Mucosa of rectum (tissue), 2 donors: Measurements from ENCODE around the gene NCS1.

Experiments
- H3K27ac ChIP-seq, 2 donors: one replicate each; pipeline ENCODE4 v1.7.0; 2013; ENCODE audit warnings: inconsistent platforms in 2 of 2, low read depth in 2 of 2, low read length in 2 of 2
- H3K27me3 ChIP-seq, 2 donors: one replicate each; pipeline ENCODE4 v1.7.0; 2013; ENCODE audit warnings: low read length in 2 of 2; ENCODE audit not compliant: control insufficient read depth in 2 of 2, insufficient read depth in 2 of 2
- H3K36me3 ChIP-seq, 2 donors: one replicate each; pipeline ENCODE4 v1.7.0; 2013; ENCODE audit warnings: low read length in 2 of 2; ENCODE audit not compliant: control insufficient read depth in 2 of 2, insufficient read depth in 2 of 2
- H3K4me1 ChIP-seq, 2 donors: one replicate each; pipeline ENCODE4 v1.7.0; 2013; ENCODE audit warnings: low read length in 2 of 2, mild to moderate bottlenecking in 1 of 2; ENCODE audit not compliant: control insufficient read depth in 2 of 2, insufficient read depth in 2 of 2
- H3K4me3 ChIP-seq, 2 donors: one replicate each; pipeline ENCODE4 v1.7.0; 2013; ENCODE audit warnings: low read length in 2 of 2
- H3K9ac ChIP-seq, 2 donors: one replicate each; pipeline ENCODE4 v1.7.0; 2013; ENCODE audit warnings: low read length in 2 of 2, low read depth in 1 of 2, mild to moderate bottlenecking in 1 of 2
- H3K9me3 ChIP-seq, 2 donors: one replicate each; pipeline ENCODE4 v1.7.0; 2013; ENCODE audit warnings: low read length in 2 of 2; ENCODE audit not compliant: control insufficient read depth in 2 of 2
- donor health status: healthy.
- donor health status: Normal muscosa, but diverticular disease.

The NCS1 gene

DNA sequence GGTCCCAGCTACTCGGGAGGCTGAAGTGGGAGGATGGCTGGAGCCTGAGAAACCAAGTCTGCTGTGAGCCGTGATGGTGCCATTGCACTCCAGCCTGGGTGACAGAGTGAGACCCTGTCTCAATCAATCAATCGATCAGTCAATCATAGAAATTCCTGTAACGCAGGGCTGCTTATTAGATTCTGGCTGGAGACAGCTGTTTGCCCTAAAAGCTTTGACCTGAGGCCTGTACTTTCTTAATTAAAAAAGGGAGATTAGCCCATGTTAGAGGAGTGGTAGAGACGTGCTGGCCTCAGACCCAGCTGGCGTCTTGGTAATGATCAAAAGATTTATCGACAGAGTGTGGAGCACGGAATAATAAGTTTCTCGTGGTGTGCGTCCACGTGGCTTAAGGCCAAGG lies 52.9 kb downstream of the NCS1 start:
- Histone ChIP-seq H3K9me3 (no peaks in the 10 kb centered on the region), H3K4me3 (no peak overlapping the region), H3K27me3 (no peaks in the 10 kb centered on the region), H3K4me1 (no peaks in the 10 kb centered on the region), H3K36me3 (no peaks in the 10 kb centered on the region), H3K9ac (no peak overlapping the region), H3K27ac (no peak overlapping the region)

DNA sequence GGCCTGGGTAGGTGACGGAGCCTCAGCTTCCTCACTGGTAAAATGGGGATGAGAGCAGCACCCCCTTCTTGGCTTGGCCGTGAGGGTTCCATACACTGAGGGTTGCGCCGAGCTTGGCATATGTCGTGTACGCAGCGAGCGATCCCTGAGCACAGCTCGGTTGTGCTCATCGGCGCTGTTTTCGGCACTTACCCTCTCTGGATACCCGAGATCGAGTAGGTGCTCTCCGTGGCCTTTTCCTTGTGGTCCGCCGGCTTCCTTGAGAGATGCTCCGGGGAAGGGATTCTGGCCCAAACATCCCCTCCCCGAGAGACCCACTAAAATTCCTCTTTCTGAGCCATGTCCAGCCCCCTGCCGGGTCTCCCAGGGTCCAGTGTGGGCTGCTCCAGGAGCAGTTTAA lies 53.4 kb downstream of the NCS1 start:
- Histone ChIP-seq H3K27me3 (no peaks in the 10 kb centered on the region), H3K9me3 (no peaks in the 10 kb centered on the region), H3K36me3 (no peaks in the 10 kb centered on the region), H3K4me1 (no peaks in the 10 kb centered on the region), H3K27ac (no peak overlapping the region), H3K4me3 (no peak overlapping the region), H3K9ac (no peak overlapping the region)

DNA sequence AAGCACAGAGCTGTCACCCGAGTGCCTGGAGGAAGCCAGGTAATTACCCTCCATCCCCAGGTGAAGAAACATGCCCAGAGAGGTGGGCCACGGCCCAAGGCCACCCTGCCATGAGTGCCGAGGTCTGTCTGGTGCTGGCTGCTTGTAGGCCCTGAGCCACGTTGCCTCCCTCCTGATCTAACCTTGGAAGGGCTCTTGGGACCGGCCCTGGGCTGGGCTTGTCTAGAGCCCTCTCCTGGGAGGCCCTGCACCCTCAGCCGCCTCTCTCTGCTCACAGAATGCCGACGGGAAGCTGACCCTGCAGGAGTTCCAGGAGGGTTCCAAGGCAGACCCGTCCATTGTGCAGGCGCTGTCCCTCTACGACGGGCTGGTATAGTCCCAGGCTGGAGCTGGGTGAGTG lies 53.9 kb downstream of the NCS1 start:
- Histone ChIP-seq H3K36me3 (no peaks in the 10 kb centered on the region), H3K9ac (no peak overlapping the region), H3K27ac (no peak overlapping the region), H3K4me1 (no peaks in the 10 kb centered on the region), H3K27me3 (no peaks in the 10 kb centered on the region), H3K9me3 (no peaks in the 10 kb centered on the region), H3K4me3 (no peak overlapping the region)

DNA sequence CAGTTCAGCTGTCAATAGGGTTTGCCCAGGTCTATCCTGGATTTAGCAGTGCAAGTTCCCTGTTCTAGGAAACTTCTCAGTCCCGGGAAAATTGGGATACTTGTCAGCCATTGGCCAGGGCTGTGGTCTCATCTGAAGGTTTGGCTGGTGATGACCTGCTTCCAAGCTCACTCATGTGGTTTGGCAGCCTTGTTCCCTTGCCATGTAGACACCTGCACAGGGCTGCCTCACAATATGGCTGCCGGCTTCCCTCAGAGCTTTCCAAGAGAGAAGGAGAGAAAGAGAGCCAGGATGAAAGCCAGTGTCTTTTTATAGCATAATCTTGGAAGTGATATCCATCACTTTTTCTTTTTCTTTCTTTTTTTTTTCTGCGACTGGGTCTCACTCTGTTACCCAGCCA lies 55.6 kb downstream of the NCS1 start:
- H3K27ac ChIP-seq: no peak overlapping the region
- H3K36me3 ChIP-seq: no peaks in the 10 kb centered on the region
- no peak overlapping the region for H3K4me3 ChIP-seq
- no peak overlapping the region for H3K9ac ChIP-seq
- no peaks in the 10 kb centered on the region for H3K9me3 ChIP-seq
- no peaks in the 10 kb centered on the region for H3K27me3 ChIP-seq
- H3K4me1 ChIP-seq: no peaks in the 10 kb centered on the region

DNA sequence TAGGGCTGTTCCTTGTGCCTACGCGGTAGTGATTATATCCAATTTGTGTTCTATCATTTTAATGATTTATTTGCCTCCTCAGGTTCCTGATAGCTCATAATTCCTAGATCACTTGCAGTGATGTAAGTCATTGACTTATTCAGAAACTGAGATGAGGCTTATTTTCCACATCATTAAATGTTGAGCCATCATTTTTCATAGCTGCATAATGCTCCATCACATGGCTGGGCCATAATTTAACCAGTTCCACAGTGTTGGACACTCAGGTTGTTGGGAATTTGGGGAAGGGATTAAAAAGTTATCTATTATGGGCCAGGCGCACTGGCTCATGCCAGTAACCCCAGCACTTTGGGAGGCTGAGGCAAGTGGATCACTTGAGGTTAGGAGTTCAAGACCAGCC lies 57.6 kb downstream of the NCS1 start:
- Histone ChIP-seq H3K27ac (no peak overlapping the region), H3K4me1 (no peaks in the 10 kb centered on the region), H3K4me3 (no peak overlapping the region), H3K36me3 (no peaks in the 10 kb centered on the region), H3K27me3 (no peaks in the 10 kb centered on the region), H3K9me3 (no peaks in the 10 kb centered on the region), H3K9ac (no peak overlapping the region)

DNA sequence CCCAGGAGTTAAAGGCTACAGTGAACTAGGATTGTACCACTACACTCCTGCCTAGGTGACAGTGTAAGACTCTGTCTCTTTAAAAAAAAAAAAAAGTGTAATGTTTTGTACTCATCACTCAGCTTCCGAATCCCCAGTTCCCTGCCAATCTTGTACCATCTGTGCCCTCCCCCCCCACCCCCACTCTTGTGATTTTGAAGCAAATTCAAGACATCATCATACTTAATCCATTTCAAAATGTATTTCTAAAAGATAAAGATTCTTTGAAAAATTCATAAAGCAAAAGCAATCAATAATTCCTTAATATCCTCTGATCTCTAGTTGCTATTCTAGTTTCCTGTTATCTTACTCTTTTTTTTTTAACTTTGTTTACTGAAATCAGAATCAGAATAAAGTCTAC lies 58.4 kb downstream of the NCS1 start:
- no peak overlapping the region for H3K4me3 ChIP-seq
- no peaks in the 10 kb centered on the region for H3K4me1 ChIP-seq
- H3K9ac ChIP-seq: no peak overlapping the region
- H3K9me3 ChIP-seq: no peaks in the 10 kb centered on the region
- no peak overlapping the region for H3K27ac ChIP-seq
- H3K27me3 ChIP-seq: no peaks in the 10 kb centered on the region
- H3K36me3 ChIP-seq: no peaks in the 10 kb centered on the region

DNA sequence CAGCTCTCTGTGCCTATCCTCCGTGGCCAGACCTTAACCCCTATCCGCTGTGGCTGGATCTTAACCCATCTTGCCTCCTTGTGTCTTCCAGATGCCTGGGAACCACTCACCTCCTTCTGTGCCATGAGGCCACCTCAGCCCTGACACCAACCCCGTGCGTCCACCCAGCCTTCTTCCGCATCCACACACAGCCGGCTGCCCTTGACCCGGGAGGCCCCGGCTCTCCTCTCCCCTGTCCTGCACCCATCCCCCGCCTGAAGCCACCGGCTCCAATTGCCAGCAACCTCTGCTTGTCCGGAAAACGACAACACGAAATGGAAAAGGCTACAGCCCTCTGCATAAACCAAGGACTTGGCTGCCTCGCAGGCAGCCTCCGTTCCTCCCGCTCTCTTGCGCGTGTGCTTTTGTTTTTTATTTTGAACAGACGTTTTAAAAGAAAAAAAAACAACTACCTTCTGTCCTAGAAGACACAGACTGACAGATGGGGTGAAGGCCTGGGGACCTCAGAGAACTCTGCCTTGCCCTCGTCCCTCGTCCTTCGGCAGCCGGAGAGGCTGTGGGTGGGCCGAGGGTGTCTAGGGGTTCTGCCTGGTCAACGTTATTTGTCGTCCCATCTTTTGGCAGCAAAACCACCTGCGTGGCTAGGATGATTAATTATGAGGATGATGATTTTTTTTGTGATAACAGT lies 60.8 kb downstream of the NCS1 start:
- no peaks in the 10 kb centered on the region for H3K4me1 ChIP-seq
- H3K36me3 ChIP-seq: no peaks in the 10 kb centered on the region
- no peaks in the 10 kb centered on the region for H3K27me3 ChIP-seq
- no peaks in the 10 kb centered on the region for H3K9me3 ChIP-seq
- H3K4me3 ChIP-seq: no peak overlapping the region
- H3K27ac ChIP-seq: no peak overlapping the region
- no peak overlapping the region for H3K9ac ChIP-seq

DNA sequence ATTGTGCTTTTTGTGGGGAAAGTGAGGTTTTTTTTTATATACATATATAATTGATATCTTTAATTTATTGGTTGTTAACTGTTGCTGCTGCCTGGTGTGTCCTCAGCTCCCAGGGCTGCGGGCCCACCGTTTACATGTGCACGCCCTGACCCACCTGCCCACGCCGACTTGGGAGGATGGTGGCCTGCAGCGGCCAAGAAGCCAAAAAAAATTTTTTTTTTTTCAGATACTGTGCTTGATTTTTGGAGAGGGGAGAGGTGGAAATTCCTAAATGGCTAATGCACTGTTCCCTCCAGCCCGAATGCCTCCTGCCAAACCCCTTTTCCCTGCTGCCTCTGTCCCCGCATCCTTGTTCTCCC lies 61.4 kb downstream of the NCS1 start:
- H3K9ac ChIP-seq: no peak overlapping the region
- H3K27me3 ChIP-seq: no peaks in the 10 kb centered on the region
- H3K36me3 ChIP-seq: no peaks in the 10 kb centered on the region
- no peaks in the 10 kb centered on the region for H3K4me1 ChIP-seq
- H3K4me3 ChIP-seq: no peak overlapping the region
- no peaks in the 10 kb centered on the region for H3K9me3 ChIP-seq
- no peak overlapping the region for H3K27ac ChIP-seq

DNA sequence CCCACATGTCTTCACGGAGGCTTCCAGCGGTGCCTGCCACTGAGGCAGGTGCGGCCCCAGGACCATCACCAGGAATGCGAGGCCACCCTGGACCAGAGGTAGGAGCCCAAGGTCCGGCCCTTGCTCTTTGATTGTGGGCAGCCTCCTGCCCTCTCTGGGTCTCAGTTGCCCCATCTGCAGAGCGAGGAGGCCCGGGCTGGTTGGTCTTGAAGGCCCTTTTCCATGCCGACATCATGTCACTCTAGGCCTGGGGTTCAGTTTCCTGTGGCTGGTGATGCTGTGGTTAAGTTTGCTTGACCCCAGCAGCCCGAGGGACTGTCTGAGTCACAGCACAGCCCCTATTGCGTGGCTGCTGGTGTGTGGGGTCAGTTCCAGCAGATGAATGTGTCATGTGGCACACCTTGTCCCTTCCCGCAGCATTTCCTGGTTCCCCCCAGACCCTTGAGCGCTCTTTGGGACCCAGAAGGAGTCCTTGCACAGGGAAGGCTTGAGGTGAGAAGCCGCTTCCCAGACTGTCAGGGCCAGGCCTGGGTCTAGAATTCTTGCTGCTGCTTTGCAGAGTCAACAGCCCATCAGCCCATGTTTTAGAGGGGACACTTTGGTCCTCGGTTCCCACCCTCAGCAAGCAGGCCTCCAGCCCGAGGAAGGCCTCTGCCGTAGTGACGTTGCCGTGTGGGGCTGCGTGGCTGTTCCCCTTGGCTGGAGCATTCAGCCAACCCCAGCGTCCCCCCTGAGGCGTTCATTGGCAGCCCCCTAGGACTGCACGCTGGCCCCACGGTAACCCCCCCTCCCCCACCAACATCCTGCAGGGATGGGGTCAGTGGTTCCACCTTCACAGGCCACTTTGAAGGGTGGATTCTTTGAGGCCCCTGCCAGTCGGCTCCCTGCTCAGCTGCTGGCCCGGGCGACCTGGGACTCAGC lies 62.4 kb downstream of the NCS1 start:
- Histone ChIP-seq H3K36me3 (no peaks in the 10 kb centered on the region), H3K9ac (no peak overlapping the region), H3K27ac (no peak overlapping the region)

DNA sequence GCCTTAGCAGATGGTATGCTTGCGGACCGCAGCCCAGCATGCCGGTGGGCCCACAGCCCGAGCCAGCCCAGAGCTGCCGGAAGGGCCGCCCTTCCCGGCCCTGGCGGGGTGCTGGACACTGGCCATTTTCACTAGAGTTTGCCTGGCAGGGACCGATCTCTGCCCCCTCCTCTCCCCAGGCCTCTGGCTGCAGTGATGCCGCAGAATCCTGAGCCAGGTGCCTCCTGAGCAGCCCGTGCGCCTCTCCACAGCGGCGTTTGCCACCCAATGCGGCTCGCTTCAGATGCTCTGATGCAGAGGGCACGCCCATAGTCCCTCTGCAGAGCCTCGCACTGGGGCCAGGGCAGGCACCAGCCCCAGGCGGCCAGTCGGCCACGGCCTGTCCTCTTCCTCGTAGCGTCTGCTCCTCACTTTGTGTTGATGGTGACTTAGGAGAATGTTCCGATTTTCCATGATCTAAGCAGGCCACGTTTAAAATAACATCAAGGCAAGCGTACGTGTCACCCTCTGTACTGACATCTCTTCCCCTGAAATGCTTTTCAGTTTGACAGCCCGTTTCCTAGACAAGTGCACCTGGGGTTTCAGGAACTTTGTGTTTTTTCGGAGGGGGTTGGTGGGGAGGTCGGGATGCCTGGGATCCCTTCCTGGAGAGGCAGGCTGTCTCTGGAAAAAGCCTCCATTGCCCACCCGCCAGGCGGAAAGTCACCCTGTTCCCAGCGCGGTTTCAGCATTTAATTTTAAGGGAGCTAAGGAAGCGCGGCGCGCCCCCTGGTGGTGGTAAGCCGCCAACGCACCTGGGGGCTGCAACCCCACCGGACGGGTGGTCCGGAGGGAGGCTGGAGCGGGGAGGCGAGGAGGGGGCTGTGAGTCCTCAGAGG lies 63.6 kb downstream of the NCS1 start:
- no peak overlapping the region for H3K9ac ChIP-seq

More for the DNA sequence above, 62.4 kb downstream of the NCS1 start:
- no peaks in the 10 kb centered on the region for H3K9me3 ChIP-seq
- H3K4me1 ChIP-seq: no peaks in the 10 kb centered on the region
- H3K27me3 ChIP-seq: no peaks in the 10 kb centered on the region
- H3K4me3 ChIP-seq: no peak overlapping the region

More for the DNA sequence above, 63.6 kb downstream of the NCS1 start:
- peaks cover 0 to 2% of the 10 kb centered on the region in 2 donors for H3K4me1 ChIP-seq
- no peaks in the 10 kb centered on the region for H3K9me3 ChIP-seq
- no peak overlapping the region for H3K27ac ChIP-seq
- H3K36me3 ChIP-seq: no peaks in the 10 kb centered on the region
- no peaks in the 10 kb centered on the region for H3K27me3 ChIP-seq
- H3K4me3 ChIP-seq: no peak overlapping the region
